HG02973 (cell line): ENCODE results near the gene ASIC2.

ENCODE experiments used
- ATAC-seq: cut with Tn5 transposase; IDR thresholded peaks from one replicate; pipeline ENCODE4 v1.9.1; 2021; ENCODE audit warnings: moderate library complexity; ENCODE audit not compliant: unreplicated experiment

The ASIC2 gene

GRCh38 chr17:33288954-33289353 lies 4.1 kb downstream of the ASIC2 start:
- ATAC-seq, result no peak

GRCh38 chr17:33287096-33287725 lies 5.9 kb downstream of the ASIC2 start:
- ATAC-seq, result no peak

- ATAC-seq, result no peak
These were observed 7.7 kb downstream of the ASIC2 start for GRCh38 chr17:33285413-33285812.

- ATAC-seq, result no peak
These were observed 9.1 kb downstream of the ASIC2 start for GRCh38 chr17:33284022-33284421.

GRCh38 chr17:33280162-33280943 lies 12.7 kb downstream of the ASIC2 start:
- no peak for ATAC-seq

GRCh38 chr17:33277436-33278100 lies 15.5 kb downstream of the ASIC2 start:
- ATAC-seq, result no peak

GRCh38 chr17:33273743-33274410 lies 19.2 kb downstream of the ASIC2 start:
- no peak for ATAC-seq

- ATAC-seq, result no peak
These were observed 19.8 kb downstream of the ASIC2 start for GRCh38 chr17:33273271-33273670.

GRCh38 chr17:33272438-33272837 lies 20.7 kb downstream of the ASIC2 start:
- no peak for ATAC-seq

- no peak for ATAC-seq
These were observed 23.6 kb downstream of the ASIC2 start for GRCh38 chr17:33269337-33270060.

- ATAC-seq, result no peak
These were observed 25.1 kb downstream of the ASIC2 start for GRCh38 chr17:33267851-33268548.

GRCh38 chr17:33267271-33267790 lies 25.8 kb downstream of the ASIC2 start:
- ATAC-seq, result no peak

- no peak for ATAC-seq
These were observed 26.5 kb downstream of the ASIC2 start for GRCh38 chr17:33266611-33267010.

GRCh38 chr17:33266116-33266515 lies 27.0 kb downstream of the ASIC2 start:
- ATAC-seq, result no peak

- no peak for ATAC-seq
These were observed 29.7 kb downstream of the ASIC2 start for GRCh38 chr17:33263396-33263795.

- ATAC-seq, result no peak
These were observed 30.6 kb downstream of the ASIC2 start for GRCh38 chr17:33262266-33263123.

- ATAC-seq, result no peak
These were observed 31.3 kb downstream of the ASIC2 start for GRCh38 chr17:33261820-33262219.

- ATAC-seq, result no peak
These were observed 32.5 kb downstream of the ASIC2 start for GRCh38 chr17:33260638-33261037.

GRCh38 chr17:33258296-33258695 lies 34.8 kb downstream of the ASIC2 start:
- ATAC-seq, result no peak
